HG03354 (cell line): ENCODE measurements around the gene FASTKD2.

ENCODE experiments used
- ATAC-seq: cut with Tn5 transposase; IDR thresholded peaks from one replicate; pipeline ENCODE4 v1.9.1; 2021; ENCODE audit warnings: mild to moderate bottlenecking; ENCODE audit not compliant: unreplicated experiment, poor library complexity, severe bottlenecking

Gene FASTKD2

DNA sequence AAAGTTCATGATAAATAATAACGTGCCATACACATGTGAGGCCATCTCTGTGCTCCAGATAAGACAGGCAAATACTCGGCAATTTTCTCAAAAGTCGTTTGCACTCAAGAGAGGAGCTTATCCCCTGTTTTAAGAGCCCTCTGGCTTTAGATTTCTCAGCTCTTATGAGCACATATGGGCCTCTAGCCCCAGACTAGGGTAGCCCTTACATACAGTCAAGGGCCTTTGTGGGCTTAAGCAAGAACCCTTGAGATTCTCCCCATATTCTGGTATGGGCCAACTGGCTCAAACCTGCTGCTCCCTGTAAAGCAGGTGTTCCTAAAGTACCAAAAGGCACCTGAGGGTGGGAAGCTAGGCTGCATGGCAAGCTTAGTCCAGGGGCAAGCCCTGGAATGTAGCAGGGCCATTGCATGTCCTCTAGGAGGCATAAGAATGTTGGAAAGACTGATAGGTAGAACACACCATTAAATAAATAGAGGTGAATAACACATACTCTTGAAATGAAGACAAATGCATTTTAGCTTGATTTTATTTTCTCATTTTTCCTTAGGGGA, 66.1 kb downstream of the FASTKD2 start:
- no peak for ATAC-seq

DNA sequence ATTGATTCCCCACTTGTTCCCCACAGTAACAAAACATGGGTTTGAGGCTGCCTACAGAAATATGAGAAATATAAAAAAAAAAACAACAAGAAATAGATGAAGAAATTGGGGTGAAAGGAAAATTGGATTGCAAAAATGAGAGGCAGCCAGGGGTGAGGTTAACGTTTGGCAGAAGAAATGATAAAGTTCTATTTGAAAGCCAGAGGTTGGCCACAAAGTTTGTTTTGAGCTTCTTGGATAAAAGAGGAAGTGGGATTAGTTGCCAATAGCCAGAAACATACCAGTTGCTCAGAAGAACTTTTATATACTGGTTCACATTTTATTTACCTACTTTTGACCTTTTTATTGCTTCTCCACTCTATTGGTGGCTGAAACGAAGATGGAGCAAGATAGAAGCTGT, 67.5 kb downstream of the FASTKD2 start:
- no peak for ATAC-seq

DNA sequence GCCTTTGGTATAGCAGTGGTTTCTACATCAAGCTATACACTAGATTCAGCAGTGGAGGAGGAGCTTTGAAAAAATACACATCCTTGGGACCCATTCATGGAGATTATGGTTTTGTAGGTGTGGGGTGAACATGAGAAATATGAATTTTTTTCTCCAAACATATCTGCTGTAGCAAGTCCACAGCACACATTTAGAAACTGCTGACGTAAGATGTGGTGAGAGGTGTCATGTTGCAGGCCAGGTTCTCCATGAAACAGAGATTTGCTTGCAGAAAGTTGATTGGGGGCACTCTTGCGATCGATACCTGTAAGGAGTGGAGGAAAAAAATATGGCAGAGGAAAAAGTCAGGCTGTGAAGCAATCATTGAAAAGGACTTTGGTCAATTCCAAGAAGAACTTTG, 67.9 kb downstream of the FASTKD2 start:
- no peak for ATAC-seq

DNA sequence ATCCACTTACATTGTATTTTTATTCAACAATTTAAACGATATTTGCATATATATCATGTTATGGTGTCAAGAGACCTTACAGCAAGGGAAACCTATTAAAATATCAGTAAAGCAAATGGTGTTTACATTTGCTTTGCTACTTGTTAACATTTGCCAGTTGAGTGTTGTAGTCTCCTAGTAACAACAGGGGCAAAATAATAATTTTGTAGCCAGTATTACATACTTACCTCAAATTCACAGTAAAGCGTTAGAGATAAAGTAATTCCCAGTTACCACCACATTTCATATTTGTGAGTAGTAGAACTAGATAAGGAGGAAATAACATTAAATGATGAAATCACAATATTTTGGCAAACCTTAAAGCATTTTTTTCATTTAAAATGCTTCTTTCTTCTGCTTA, 71.3 kb downstream of the FASTKD2 start:
- no peak for ATAC-seq

DNA sequence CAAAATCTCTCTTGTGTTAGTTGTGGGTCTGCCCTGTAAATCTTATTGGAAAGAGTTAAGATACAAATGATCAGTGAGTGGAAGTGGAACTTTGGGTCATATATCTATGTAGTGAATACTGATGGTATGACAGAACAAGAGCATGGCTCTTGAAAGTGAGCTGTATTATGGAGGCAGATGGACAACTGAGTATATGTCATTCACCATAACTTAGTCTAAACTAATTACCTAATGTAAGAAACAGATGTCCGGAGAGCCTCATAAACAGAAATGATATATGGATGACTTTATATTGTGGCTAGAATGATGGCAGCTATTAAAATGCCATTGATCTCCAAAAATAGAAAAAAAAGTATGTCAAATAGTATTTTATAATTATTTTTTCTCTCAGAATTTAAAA, 72.4 kb downstream of the FASTKD2 start:
- no peak for ATAC-seq

DNA sequence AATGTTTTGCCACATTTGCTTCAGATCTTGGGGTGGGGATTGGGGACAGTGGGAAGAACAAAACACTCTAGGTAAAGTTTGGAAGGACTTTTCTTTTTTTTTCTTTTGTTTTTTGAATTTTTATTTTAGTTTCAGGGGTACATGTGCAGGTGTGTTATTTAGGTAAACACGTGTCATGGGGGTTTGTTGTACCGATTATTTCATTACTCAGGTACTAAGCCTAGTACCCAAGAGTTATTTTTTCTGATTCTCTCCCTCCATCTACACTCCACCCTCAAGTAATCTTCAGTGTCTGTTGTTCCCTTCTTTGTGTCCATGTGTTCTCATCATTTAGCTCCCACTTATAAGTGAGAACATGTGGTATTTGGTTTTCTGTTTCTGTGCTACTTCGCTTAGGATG, 73.3 kb downstream of the FASTKD2 start:
- ATAC-seq: no peak

DNA sequence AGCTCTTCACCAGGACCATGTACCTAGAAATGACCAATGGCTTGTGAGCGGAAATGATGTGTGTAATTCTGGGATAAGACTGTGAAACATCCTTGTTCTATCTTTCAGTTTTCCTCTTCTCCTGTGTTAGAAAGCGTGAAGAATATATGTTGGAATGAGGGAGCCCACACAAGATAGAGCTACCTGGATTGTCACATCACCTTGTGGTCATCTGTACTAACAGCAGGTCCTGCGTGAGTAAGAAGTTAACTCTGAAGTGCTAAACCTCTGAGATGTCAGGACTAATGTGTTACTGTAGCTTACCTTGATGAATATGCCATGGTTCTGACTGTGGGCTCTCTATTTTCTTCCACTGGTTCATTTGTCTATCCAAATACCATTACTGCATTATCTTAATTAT, 75.6 kb downstream of the FASTKD2 start:
- no peak for ATAC-seq
